MCF 10A (cell line): ENCODE measurements around the gene DIAPH2. TPM values are rescaled to one million over a fixed set of nuclear protein-coding genes. Genes with fewer than 3 reads are reported as not detected.
"Not testable (repeated sequence)": the region's sequence is repeated elsewhere in the genome, so short reads cannot be mapped to it uniquely, and the experiment has no call there.

Experiments used
- BruUV-seq: library from RNA; stranded (reverse); fragments of 400-500 nt; replicated peaks from 2 replicates; lab custom pipeline; 2021; lab: Mats Ljungman, UMichigan
- CTCF ChIA-PET: fragments of 300-600 bp; sonication (Branson Sonifier 250); formaldehyde crosslinking; extraction: SDS; loops from one replicate; lab custom pipeline; 2021; ENCODE audit warnings: antibody characterized with exemption, inconsistent platforms; lab: Yijun Ruan, JAX
- POLR2A ChIA-PET: fragments of 300-600, 350-650 bp; sonication (Branson Sonifier 250); formaldehyde crosslinking; extraction: SDS; loops from one replicate; lab custom pipeline; 2020; ENCODE audit warnings: antibody characterized with exemption, inconsistent platforms; lab: Yijun Ruan, JAX
- DNase-seq: peaks from one replicate; pipeline ENCODE4 v3.0.0-alpha.2; 2018; ENCODE audit not compliant: unreplicated experiment
- H3K27ac Mint-ChIP-seq: one replicate; pipeline ENCODE4 v1.8.0; 2022; ENCODE audit warnings: mild to moderate bottlenecking, low read depth, mixed read lengths; ENCODE audit not compliant: unreplicated experiment
- H3K27me3 Mint-ChIP-seq: one replicate; pipeline ENCODE4 v1.8.0; 2022; ENCODE audit warnings: mixed read lengths; ENCODE audit not compliant: insufficient read depth, unreplicated experiment
- H3K36me3 Mint-ChIP-seq: one replicate; pipeline ENCODE4 v1.8.0; 2022; ENCODE audit warnings: mild to moderate bottlenecking, moderate library complexity, mixed read lengths; ENCODE audit not compliant: insufficient read depth, unreplicated experiment
- H3K4me1 Mint-ChIP-seq: one replicate; pipeline ENCODE4 v1.8.0; 2022; ENCODE audit warnings: mixed read lengths; ENCODE audit not compliant: insufficient read depth, unreplicated experiment
- H3K4me3 Mint-ChIP-seq: one replicate; pipeline ENCODE4 v1.8.0; 2022; ENCODE audit warnings: mild to moderate bottlenecking, moderate library complexity, mixed read lengths; ENCODE audit not compliant: unreplicated experiment
- H3K9me3 Mint-ChIP-seq: one replicate; pipeline ENCODE4 v1.8.0; 2022; ENCODE audit warnings: mixed read lengths; ENCODE audit not compliant: unreplicated experiment
- intact Hi-C: fragments of 100-400 bp; cut with micrococcal nuclease; formaldehyde crosslinking; loops from 2 replicates; pipeline ENCODE4 v1.14.1; 2022
- total RNA-seq: library from RNA; stranded (reverse); gene quantifications from 2 replicates; pipeline ENCODE4 v1.2.3, GENCODE V29; 2022
- TF ChIP-seq, protein P1 (sequence below): fragments of 200-600 bp; IDR thresholded peaks from one replicate; pipeline ENCODE4 v1.8.0; 2022; ENCODE audit warnings: antibody characterized with exemption, mild to moderate bottlenecking; ENCODE audit not compliant: unreplicated experiment

DIAPH2 gene
- total RNA-seq, 1 experiment from 2014 or later: 17.6 TPM

GRCh38 chrX:96841325-96841724, 156.7 kb downstream of the DIAPH2 start:
- Mint-ChIP-seq H3K27me3 (peaks cover 38% of the 10 kb centered on the region), H3K27ac (no peak overlapping the region), H3K9me3 (no peaks in the 10 kb centered on the region), H3K36me3 (no peaks in the 10 kb centered on the region), H3K4me1 (no peaks in the 10 kb centered on the region), H3K4me3 (no peak overlapping the region)
- POLR2A ChIA-PET: interaction anchor here (0.6 kb wide), 1 partner anchor 51 kb away, joined by 3 read pairs; no protein-coding TSS in a partner anchor
- intact Hi-C loops: no loop called here
- TF ChIP-seq, protein P1, sequence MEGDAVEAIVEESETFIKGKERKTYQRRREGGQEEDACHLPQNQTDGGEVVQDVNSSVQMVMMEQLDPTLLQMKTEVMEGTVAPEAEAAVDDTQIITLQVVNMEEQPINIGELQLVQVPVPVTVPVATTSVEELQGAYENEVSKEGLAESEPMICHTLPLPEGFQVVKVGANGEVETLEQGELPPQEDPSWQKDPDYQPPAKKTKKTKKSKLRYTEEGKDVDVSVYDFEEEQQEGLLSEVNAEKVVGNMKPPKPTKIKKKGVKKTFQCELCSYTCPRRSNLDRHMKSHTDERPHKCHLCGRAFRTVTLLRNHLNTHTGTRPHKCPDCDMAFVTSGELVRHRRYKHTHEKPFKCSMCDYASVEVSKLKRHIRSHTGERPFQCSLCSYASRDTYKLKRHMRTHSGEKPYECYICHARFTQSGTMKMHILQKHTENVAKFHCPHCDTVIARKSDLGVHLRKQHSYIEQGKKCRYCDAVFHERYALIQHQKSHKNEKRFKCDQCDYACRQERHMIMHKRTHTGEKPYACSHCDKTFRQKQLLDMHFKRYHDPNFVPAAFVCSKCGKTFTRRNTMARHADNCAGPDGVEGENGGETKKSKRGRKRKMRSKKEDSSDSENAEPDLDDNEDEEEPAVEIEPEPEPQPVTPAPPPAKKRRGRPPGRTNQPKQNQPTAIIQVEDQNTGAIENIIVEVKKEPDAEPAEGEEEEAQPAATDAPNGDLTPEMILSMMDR: no peak
- BruUV-seq: no TSS peak
- CTCF ChIA-PET: interaction anchor here (0.7 kb wide), 1 partner anchor 35 kb away, joined by 3 read pairs; no protein-coding TSS in a partner anchor
- no peak for DNase-seq

- H3K27ac Mint-ChIP-seq, H3K4me3 Mint-ChIP-seq, intact Hi-C loops, H3K36me3 Mint-ChIP-seq, BruUV-seq, DNase-seq, H3K9me3 Mint-ChIP-seq, H3K4me1 Mint-ChIP-seq: not testable (repeated sequence)
- H3K27me3 Mint-ChIP-seq: peaks cover 38% of the 10 kb centered on the region
- CTCF ChIA-PET: interaction anchor here (0.7 kb wide), 2 partner anchors 35 to 54 kb away, joined by 3 to 4 read pairs; no protein-coding TSS in a partner anchor
- POLR2A ChIA-PET: interaction anchor here (0.6 kb wide), 1 partner anchor 51 kb away, joined by 3 read pairs; no protein-coding TSS in a partner anchor
These were observed 157.2 kb downstream of the DIAPH2 start for GRCh38 chrX:96841866-96842265.

- Mint-ChIP-seq H3K9me3 (no peaks in the 10 kb centered on the region), H3K27ac (no peak overlapping the region), H3K4me3 (no peak overlapping the region), H3K4me1 (no peaks in the 10 kb centered on the region), H3K36me3 (no peaks in the 10 kb centered on the region), H3K27me3 (peaks cover 38% of the 10 kb centered on the region)
- intact Hi-C loops: no loop called here
- no TSS peak for BruUV-seq
- TF ChIP-seq, protein P1: no peak
- POLR2A ChIA-PET: interaction anchor here (0.5 kb wide), 1 partner anchor 13 kb away, joined by 3 read pairs; no protein-coding TSS in a partner anchor
- no peak for DNase-seq
- CTCF ChIA-PET: interaction anchor here (0.6 to 0.9 kb wide), 2 partner anchors 12 to 14 kb away, joined by 3 to 4 read pairs; no protein-coding TSS in a partner anchor
These were observed 158.9 kb downstream of the DIAPH2 start for GRCh38 chrX:96843566-96843965.

- intact Hi-C loops: no loop called here
- Mint-ChIP-seq H3K27me3 (peaks cover 20% of the 10 kb centered on the region), H3K9me3 (no peaks in the 10 kb centered on the region), H3K4me3 (no peak overlapping the region), H3K36me3 (no peaks in the 10 kb centered on the region), H3K27ac (no peak overlapping the region), H3K4me1 (no peaks in the 10 kb centered on the region)
- no TSS peak for BruUV-seq
- ChIA-PET POLR2A (no interaction called here), CTCF (no interaction called here)
- TF ChIP-seq, protein P1: no peak
- DNase-seq: no peak
These were observed 162.2 kb downstream of the DIAPH2 start for GRCh38 chrX:96846841-96847240.

- DNase-seq, H3K4me3 Mint-ChIP-seq, H3K4me1 Mint-ChIP-seq, BruUV-seq, intact Hi-C loops, CTCF ChIA-PET, H3K36me3 Mint-ChIP-seq, H3K27ac Mint-ChIP-seq, H3K9me3 Mint-ChIP-seq: not testable (repeated sequence)
- POLR2A ChIA-PET: interaction anchor here (0.5 kb wide), 1 partner anchor 64 kb away, joined by 3 read pairs; no protein-coding TSS in a partner anchor
- H3K27me3 Mint-ChIP-seq: peaks cover 21% of the 10 kb centered on the region
These were observed 174.8 kb downstream of the DIAPH2 start for GRCh38 chrX:96859422-96859821.
